BJ (cell line): Measurements from ENCODE around the gene ERI3. TPM values are rescaled to one million over a fixed set of nuclear protein-coding genes. Genes with fewer than 3 reads are reported as not detected.

Experiments
- CTCF ChIA-PET: fragments of 350-600 bp; formaldehyde crosslinking; extraction: SDS; loops from one replicate; lab custom pipeline; 2021; ENCODE audit warnings: antibody characterized with exemption, inconsistent platforms; lab: Yijun Ruan, JAX
- POLR2A ChIA-PET: fragments of 300-600 bp; sonication (Branson Sonifier 250); formaldehyde crosslinking; extraction: SDS; loops from one replicate; lab custom pipeline; 2021; ENCODE audit warnings: antibody characterized with exemption; lab: Charles Lee
- DNase-seq: peaks from one replicate; pipeline ENCODE4 v3.0.0-alpha.2; 2011; ENCODE audit warnings: low read depth
- H3K27me3 ChIP-seq: 2 replicates; pipeline ENCODE4 v1.6.0; 2011; ENCODE audit warnings: low read length; ENCODE audit not compliant: control insufficient read depth, insufficient read depth
- H3K36me3 ChIP-seq: 2 replicates; pipeline ENCODE4 v1.5.1; 2011; ENCODE audit warnings: low read length; ENCODE audit not compliant: control insufficient read depth, insufficient read depth
- H3K4me3 ChIP-seq: 2 replicates; pipeline ENCODE4 v1.5.1; 2011; ENCODE audit warnings: low read depth, mild to moderate bottlenecking, control low read depth, low read length
- polyA plus RNA-seq: library from polyadenylated mRNA; depleted of rRNA; stranded (reverse); fragments of >200 nt; gene quantifications from 2 replicates; pipeline ENCODE4 v1.2.3, GENCODE V29; 2011
- TF ChIP-seq, protein P1 (sequence below): IDR thresholded peaks from 2 replicates; pipeline ENCODE4 v1.5.1; 2011; ENCODE audit warnings: low read depth, mild to moderate bottlenecking, control low read depth, inconsistent platforms, low read length, moderate library complexity; ENCODE audit not compliant: insufficient read depth

Gene ERI3
- polyA plus RNA-seq, 1 experiment, result 75.4 TPM

DNA sequence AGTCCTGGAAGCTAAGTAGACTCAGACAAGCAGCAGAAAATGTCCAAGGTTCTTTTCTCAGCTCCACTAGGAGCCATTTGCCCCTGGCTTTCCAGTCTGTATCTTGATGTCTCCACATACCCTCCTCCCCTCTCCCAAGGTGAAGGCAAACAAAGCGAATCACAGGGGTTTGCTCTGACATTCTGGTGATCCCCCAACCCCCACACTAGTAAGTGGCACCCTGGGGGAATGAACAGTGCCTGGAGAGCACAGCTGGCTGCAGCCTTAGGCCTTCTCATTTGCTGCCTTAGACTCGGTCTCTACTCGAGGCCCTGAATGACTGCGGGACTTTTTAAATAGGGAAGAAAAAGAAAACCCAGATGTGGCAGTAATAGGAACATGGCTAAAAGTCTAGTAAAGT, 15.3 kb downstream of the ERI3 start:
- ChIA-PET CTCF (interaction anchor here (1.0 kb wide), 1 partner anchor 12 kb away, joined by 4 read pairs; no protein-coding TSS in a partner anchor), POLR2A (no interaction called here)
- TF ChIP-seq, protein P1, sequence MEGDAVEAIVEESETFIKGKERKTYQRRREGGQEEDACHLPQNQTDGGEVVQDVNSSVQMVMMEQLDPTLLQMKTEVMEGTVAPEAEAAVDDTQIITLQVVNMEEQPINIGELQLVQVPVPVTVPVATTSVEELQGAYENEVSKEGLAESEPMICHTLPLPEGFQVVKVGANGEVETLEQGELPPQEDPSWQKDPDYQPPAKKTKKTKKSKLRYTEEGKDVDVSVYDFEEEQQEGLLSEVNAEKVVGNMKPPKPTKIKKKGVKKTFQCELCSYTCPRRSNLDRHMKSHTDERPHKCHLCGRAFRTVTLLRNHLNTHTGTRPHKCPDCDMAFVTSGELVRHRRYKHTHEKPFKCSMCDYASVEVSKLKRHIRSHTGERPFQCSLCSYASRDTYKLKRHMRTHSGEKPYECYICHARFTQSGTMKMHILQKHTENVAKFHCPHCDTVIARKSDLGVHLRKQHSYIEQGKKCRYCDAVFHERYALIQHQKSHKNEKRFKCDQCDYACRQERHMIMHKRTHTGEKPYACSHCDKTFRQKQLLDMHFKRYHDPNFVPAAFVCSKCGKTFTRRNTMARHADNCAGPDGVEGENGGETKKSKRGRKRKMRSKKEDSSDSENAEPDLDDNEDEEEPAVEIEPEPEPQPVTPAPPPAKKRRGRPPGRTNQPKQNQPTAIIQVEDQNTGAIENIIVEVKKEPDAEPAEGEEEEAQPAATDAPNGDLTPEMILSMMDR, result no peak
- H3K4me3 ChIP-seq, result no peak overlapping the region
- DNase-seq, result no peak
- H3K36me3 ChIP-seq, result peaks cover 9% of the 10 kb centered on the region
- H3K27me3 ChIP-seq, result no peaks in the 10 kb centered on the region

DNA sequence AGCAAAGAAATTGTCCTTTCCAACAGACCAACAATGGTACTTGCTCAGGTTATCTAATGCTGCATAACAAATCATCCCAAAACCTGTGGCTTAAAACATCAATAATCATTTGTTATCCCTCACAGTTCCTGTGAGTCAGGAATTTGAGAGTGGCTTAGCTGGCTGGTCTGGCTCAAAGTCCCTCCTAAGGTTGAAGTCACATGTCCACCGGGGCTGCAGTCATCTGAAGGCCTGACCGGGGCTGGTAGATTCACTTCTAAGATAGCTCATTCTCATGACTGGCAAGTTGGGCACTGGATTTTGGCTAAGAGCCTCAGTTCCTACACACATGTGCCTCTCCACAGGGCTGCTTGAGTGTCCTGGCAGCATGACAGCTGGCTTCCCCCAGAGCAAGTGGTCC, 16.9 kb downstream of the ERI3 start:
- POLR2A ChIA-PET, result no interaction called here
- CTCF ChIA-PET, result interaction anchor here (0.8 to 1.3 kb wide), 4 partner anchors 20 to 257 kb away, joined by 3 read pairs; no protein-coding TSS in a partner anchor
- TF ChIP-seq, protein P1, result no peak

DNA sequence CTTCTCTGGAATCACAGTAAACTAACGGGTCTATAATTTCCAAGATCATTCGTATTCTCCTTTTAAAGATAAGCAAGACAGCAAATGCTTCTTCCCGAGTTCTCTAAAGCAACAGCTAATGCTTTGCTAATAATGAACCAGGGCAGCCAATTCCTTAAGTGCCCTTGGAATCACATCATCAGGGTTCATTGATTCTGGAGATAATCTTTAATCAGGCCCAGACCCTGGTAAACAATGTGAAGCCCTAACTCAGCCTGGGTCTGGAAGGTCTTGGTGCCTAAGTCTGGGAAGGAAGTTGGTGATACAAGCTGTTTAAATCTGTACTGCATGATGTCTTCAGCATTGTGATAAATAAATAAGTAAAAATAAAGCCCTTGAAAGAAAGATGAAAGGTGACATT, 18.4 kb downstream of the ERI3 start:
- no peaks in the 10 kb centered on the region for H3K27me3 ChIP-seq
- H3K36me3 ChIP-seq, result peaks cover 12% of the 10 kb centered on the region
- TF ChIP-seq, protein P1, result no peak
- H3K4me3 ChIP-seq, result no peak overlapping the region
- ChIA-PET POLR2A (no interaction called here), CTCF (interaction anchor here (1.1 to 1.2 kb wide), 3 partner anchors 8 to 260 kb away, joined by 3 to 5 read pairs (median 3); no protein-coding TSS in a partner anchor)
- no peak for DNase-seq

More for the DNA sequence above, 16.9 kb downstream of the ERI3 start:
- DNase-seq, result no peak
- no peak overlapping the region for H3K4me3 ChIP-seq
- H3K27me3 ChIP-seq, result no peaks in the 10 kb centered on the region
- peaks cover 12% of the 10 kb centered on the region for H3K36me3 ChIP-seq

DNA sequence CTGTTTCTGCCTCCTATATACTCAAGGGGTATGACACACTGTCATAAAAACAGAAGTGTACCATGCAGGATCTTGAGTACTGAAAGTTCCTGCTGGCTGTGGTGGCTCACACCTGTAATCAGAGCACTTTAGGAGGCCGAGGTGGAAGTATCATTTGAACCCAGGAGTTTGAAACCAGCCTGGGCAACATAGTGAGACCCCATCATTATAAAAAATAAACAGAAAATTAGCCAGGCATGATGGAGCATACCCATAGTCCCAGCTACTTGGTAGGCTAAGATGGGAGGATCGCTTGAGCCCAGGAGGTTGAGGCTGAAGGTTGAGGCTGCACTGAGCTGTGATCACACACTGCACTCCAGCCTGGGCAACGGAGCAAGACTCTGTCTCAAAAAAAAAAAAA, 20.1 kb downstream of the ERI3 start:
- ChIA-PET CTCF (interaction anchor here (0.8 kb wide), 1 partner anchor 17 kb away, joined by 3 read pairs; no protein-coding TSS in a partner anchor), POLR2A (no interaction called here)
- TF ChIP-seq, protein P1, result no peak
- H3K4me3 ChIP-seq, result no peak overlapping the region
- DNase-seq, result no peak
- H3K36me3 ChIP-seq, result peaks cover 12% of the 10 kb centered on the region
- H3K27me3 ChIP-seq, result no peaks in the 10 kb centered on the region

DNA sequence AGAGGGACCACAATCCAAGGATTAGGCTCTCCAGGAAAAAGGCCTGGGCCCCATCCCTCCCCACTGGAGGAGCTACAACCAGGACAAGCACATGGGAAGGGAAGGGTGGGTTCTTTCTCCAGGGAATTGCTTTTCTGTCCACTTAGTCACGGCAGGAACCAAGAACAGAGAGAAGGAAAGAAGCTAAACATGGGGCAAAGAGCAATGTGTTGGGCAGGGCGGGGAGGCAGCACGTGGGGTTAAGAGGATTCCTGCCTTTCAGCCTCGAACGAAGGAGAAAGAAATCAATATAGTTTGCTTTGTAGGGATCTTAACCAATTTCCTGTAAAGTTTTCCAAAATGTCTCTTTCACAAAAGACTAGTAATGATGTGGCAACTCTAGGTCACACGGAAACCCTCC, 21.7 kb downstream of the ERI3 start:
- TF ChIP-seq, protein P1, result no peak
- Histone ChIP-seq H3K4me3 (no peak overlapping the region), H3K36me3 (peaks cover 10% of the 10 kb centered on the region), H3K27me3 (no peaks in the 10 kb centered on the region)
- CTCF ChIA-PET, result no interaction called here
- no peak for DNase-seq
- POLR2A ChIA-PET, result no interaction called here
